ENCODE data around the gene RHEBL1.

Gene RHEBL1

DNA sequence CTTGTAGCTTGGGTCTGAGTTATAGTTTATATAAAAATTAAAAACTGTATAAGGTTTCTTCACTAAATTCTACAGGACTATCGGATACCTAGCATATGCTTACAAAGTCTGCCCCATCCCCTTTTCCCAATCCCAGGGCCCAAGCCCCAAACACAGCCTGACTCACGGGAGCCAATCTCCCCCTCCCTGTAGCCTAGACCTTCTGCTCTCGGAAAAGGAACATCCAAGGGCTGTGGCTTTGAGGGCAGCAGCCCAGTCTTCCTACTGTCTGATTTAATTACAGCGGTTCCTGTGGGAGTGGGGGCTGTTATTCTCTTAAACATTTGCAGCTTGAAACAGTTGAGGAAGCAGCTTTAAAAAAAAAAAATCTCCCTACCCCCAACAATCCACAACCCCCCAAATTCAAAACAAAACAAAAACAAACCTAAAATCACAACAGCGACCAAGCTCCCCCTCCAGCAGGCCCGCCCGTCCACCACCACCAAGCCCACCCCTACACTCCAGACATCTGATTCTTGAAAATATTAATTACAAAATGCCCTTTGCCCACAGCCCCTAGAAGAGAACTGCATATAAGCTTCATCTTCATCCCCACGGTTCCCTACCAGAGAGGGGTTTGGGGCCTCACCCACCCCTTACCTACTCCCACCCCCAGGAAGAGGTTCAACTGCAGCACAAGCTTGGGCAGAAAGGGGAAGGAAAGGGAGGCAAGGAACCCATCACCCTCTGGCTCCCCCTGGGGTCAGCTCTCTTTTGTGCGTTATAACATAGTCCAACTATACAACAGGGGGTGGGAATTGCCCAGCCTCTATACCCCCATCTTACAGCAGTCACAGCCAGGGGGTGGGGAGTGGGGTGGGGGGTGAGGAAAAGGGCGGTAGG is 50.1 kb downstream of the RHEBL1 start:
- DNase-seq (ENCODE audit: low spot score) = peak; percentile 28

GRCh38 chr12:49019120-49019430 is 50.7 kb downstream of the RHEBL1 start:
- no peak for DNase-seq (ENCODE audit: low spot score)

GRCh38 chr12:49018261-49019119 is 51.3 kb downstream of the RHEBL1 start, which contains the start of gene PRKAG1:
PRKAG1 (minus strand) TSS chr12:49018776; CDS start chr12:49018740, 36 bp downstream.
- DNase-seq (ENCODE audit: low spot score) = peak; percentile 95

GRCh38 chr12:49017891-49018260 is 51.9 kb downstream of the RHEBL1 start:
- DNase-seq (ENCODE audit: low spot score) = no peak

GRCh38 chr12:49015196-49015595 is 54.6 kb downstream of the RHEBL1 start:
- peak; percentile 17 for DNase-seq (ENCODE audit: low spot score)
